Endothelial cell of umbilical vein (primary cell): Measurements from ENCODE around the gene LGR4. TPM values are rescaled to one million over a fixed set of nuclear protein-coding genes. Genes with fewer than 3 reads are reported as not detected.

ENCODE experiments used
- BruUV-seq: library from RNA; stranded (reverse); fragments of 400-500 nt; replicated peaks from 2 replicates; lab custom pipeline; 2021; lab: Mats Ljungman, UMichigan
- CTCF ChIA-PET: fragments of 300-600, 350-600 bp; sonication (Branson Sonifier 250); formaldehyde crosslinking; loops from one replicate; lab custom pipeline; 2021; ENCODE audit warnings: antibody characterized with exemption, inconsistent platforms; lab: Charles Lee
- POLR2A ChIA-PET: fragments of 300-600, 350-600 bp; sonication (Branson Sonifier 250); formaldehyde crosslinking; loops from one replicate; lab custom pipeline; 2021; ENCODE audit warnings: antibody characterized with exemption, inconsistent platforms; lab: Charles Lee
- DNase-seq: peaks from one replicate; pipeline ENCODE4 v3.0.0-alpha.2; 2011; ENCODE audit warnings: low read depth, low spot score
- FAIRE-seq: peaks from 2 replicates; lab custom pipeline; 2011; peaks lifted over from hg19 to GRCh38; lab: Jason Lieb, UNC
- H2AFZ ChIP-seq: 2 replicates; pipeline ENCODE4 v1.6.0; 2012; ENCODE audit warnings: low read depth, low read length, control low read depth, inconsistent platforms
- H3K27ac ChIP-seq: 2 replicates; pipeline ENCODE4 v1.5.1; 2011; ENCODE audit warnings: low read depth, mild to moderate bottlenecking, control low read depth, low read length, moderate library complexity; ENCODE audit not compliant: insufficient read depth
- H3K27me3 ChIP-seq, 2 experiments: 2 replicates each; pipeline versions ENCODE4 v1.6.0 to v1.6.1; 2011; ENCODE audit warnings: low read length in 2 of 2, mixed read lengths in 1 of 2; ENCODE audit not compliant: control insufficient read depth in 2 of 2, insufficient read depth in 2 of 2
- H3K36me3 ChIP-seq, 2 experiments: 2 replicates in 1 of 2; 3 replicates in 1 of 2; pipeline ENCODE4 v1.5.1; 2011; ENCODE audit warnings: low read length in 2 of 2, mild to moderate bottlenecking in 1 of 2, moderate library complexity in 1 of 2; ENCODE audit not compliant: control insufficient read depth in 2 of 2, insufficient read depth in 2 of 2; ENCODE audit errors: extremely low read depth in 1 of 2
- H3K4me1 ChIP-seq: 3 replicates; pipeline ENCODE4 v1.5.1; 2011; ENCODE audit warnings: mild to moderate bottlenecking, low read length; ENCODE audit not compliant: control insufficient read depth, insufficient read depth; ENCODE audit errors: extremely low read depth
- H3K4me2 ChIP-seq: 2 replicates; pipeline ENCODE4 v1.6.1; 2011; ENCODE audit warnings: low read length, control low read depth, mixed read lengths; ENCODE audit not compliant: insufficient read depth
- H3K4me3 ChIP-seq, 3 experiments: fragments of 200-600 bp in 1 of 3; sonication (generic), shearing (Covaris generic) in 1 of 3; replicated peaks in 1 of 3; 2 replicates each; pipeline ENCODE4 v1.5.1; 2011 to 2016; ENCODE audit warnings: control low read depth in 3 of 3, low read length in 3 of 3, mild to moderate bottlenecking in 2 of 3, inconsistent platforms in 1 of 3, low read depth in 1 of 3, moderate library complexity in 1 of 3; ENCODE audit not compliant: insufficient read depth in 1 of 3
- H3K79me2 ChIP-seq: 2 replicates; pipeline ENCODE4 v1.6.0; 2012; ENCODE audit warnings: low read length, inconsistent platforms; ENCODE audit not compliant: control insufficient read depth, insufficient read depth
- H3K9ac ChIP-seq: replicated peaks from 2 replicates; pipeline ENCODE3; 2011; ENCODE audit warnings: low read length, control low read depth; ENCODE audit not compliant: insufficient read depth; ENCODE audit errors: extremely low read depth
- H3K9me1 ChIP-seq: replicated peaks from 3 replicates; pipeline ENCODE4 v1.6.0; 2011; ENCODE audit warnings: mild to moderate bottlenecking, low read length; ENCODE audit not compliant: control insufficient read depth, insufficient read depth; ENCODE audit errors: extremely low read depth
- H3K9me3 ChIP-seq: replicated peaks from 2 replicates; pipeline ENCODE4 v1.5.1; 2012; ENCODE audit warnings: low read length, inconsistent platforms; ENCODE audit not compliant: control insufficient read depth, insufficient read depth
- H4K20me1 ChIP-seq: replicated peaks from 2 replicates; pipeline ENCODE3; 2011; ENCODE audit warnings: mild to moderate bottlenecking, low read length; ENCODE audit not compliant: control insufficient read depth, insufficient read depth; ENCODE audit errors: extremely low read depth
- CTCF ChIP-seq, 2 donors: IDR thresholded peaks; 1 replicate in 1 of 2; 2 replicates in 1 of 2; pipeline ENCODE4 v1.5.1; 2011; ENCODE audit warnings: low read length in 2 of 2, mild to moderate bottlenecking in 2 of 2, moderate library complexity in 2 of 2, control low read depth in 1 of 2, inconsistent platforms in 1 of 2, low read depth in 1 of 2; ENCODE audit not compliant: insufficient read depth in 1 of 2; ENCODE audit errors: extremely low read depth in 1 of 2
- EZH2 ChIP-seq: IDR thresholded peaks from 2 replicates; pipeline ENCODE4 v1.6.1; 2012; ENCODE audit warnings: borderline replicate concordance, low read depth, mild to moderate bottlenecking, moderate library complexity, low read length, inconsistent platforms; ENCODE audit not compliant: severe bottlenecking
- FOS ChIP-seq: IDR thresholded peaks from 2 replicates; pipeline ENCODE4 v1.6.1; 2011; ENCODE audit warnings: mild to moderate bottlenecking, low read length, moderate library complexity, borderline replicate concordance; ENCODE audit not compliant: insufficient read depth
- GATA2 ChIP-seq: IDR thresholded peaks from 2 replicates; pipeline ENCODE4 v1.7.0; 2011; ENCODE audit warnings: low read depth, mild to moderate bottlenecking, moderate library complexity, mixed read lengths, low read length; ENCODE audit not compliant: insufficient read length, insufficient read depth
- JUN ChIP-seq: IDR thresholded peaks from 2 replicates; pipeline ENCODE4 v1.6.1; 2011; ENCODE audit warnings: borderline replicate concordance, low read depth; ENCODE audit not compliant: insufficient read length, insufficient read depth
- MYC ChIP-seq: IDR thresholded peaks from one replicate; pipeline ENCODE4 v1.6.1; 2011; ENCODE audit warnings: mild to moderate bottlenecking, low read depth, low read length
- POLR2A ChIP-seq: IDR thresholded peaks from 2 replicates; pipeline ENCODE4 v1.6.1; 2012; ENCODE audit warnings: low read depth, mild to moderate bottlenecking, control low read depth, low read length
- POLR2AphosphoS5 ChIP-seq: IDR thresholded peaks from 2 replicates; pipeline ENCODE4 v1.6.1; 2012; ENCODE audit warnings: low read depth, mild to moderate bottlenecking, control low read depth, low read length, moderate library complexity; ENCODE audit not compliant: insufficient read depth
- dilution Hi-C: fragments of 300-500 bp; cut with MboI; formaldehyde crosslinking; loops from one replicate; pipeline ENCODE4 v1.15.0; 2019; ENCODE audit warnings: low sequenced_read_pairs; ENCODE audit not compliant: extremely low pct_ligation_motif_present
- intact Hi-C: fragments of 100-400 bp; cut with micrococcal nuclease; formaldehyde crosslinking; loops from one replicate; pipeline ENCODE4 v1.10.0; 2022
- polyA plus RNA-seq, 4 experiments: library from polyadenylated mRNA; depleted of rRNA in 3 of 4; stranded (reverse) in 3 of 4; unstranded in 1 of 4; fragments of >200 nt; gene quantifications; 2 replicates each; pipeline versions ENCODE4 v1.2.1 to v1.2.3, GENCODE V29; 2011 to 2012; ENCODE audit warnings: missing spikeins in 1 of 4
- total RNA-seq: library from RNA; stranded (reverse); gene quantifications from 2 replicates; pipeline ENCODE4 v1.2.3, GENCODE V29; 2021
- TF ChIP-seq, protein P1 (sequence below): IDR thresholded peaks from 2 replicates; pipeline ENCODE4 v1.6.1; 2011; ENCODE audit not compliant: insufficient read depth, insufficient read length

LGR4 gene
- total and polyA plus RNA-seq, 2 donors (not counting 3 experiments of a cell fraction or from before 2014, with no cell fraction given): 1.3 to 3.1 TPM

GRCh38 chr11:27408246-27408800, 64.3 kb downstream of the LGR4 start:
- POLR2A ChIA-PET: no interaction called here
- no peak for DNase-seq
- Histone ChIP-seq H3K4me3 (no peak overlapping the region), H3K27me3 (no peaks in the 10 kb centered on the region), H3K79me2 (no peaks in the 10 kb centered on the region), H2AFZ (no peak overlapping the region), H3K9me1 (no peaks in the 10 kb centered on the region), H4K20me1 (no peaks in the 10 kb centered on the region), H3K9ac (no peak overlapping the region), H3K4me1 (no peaks in the 10 kb centered on the region), H3K27ac (no peak overlapping the region), H3K9me3 (no peaks in the 10 kb centered on the region), H3K36me3 (no peaks in the 10 kb centered on the region), H3K4me2 (no peak overlapping the region)
- dilution Hi-C loops: no loop called here
- FAIRE-seq: no peak
- no TSS peak for BruUV-seq
- intact Hi-C loops: no loop called here
- TF ChIP-seq FOS (no peak), MYC (no peak), POLR2A (no peak), GATA2 (no peak), JUN (no peak), CTCF (IDR thresholded peaks at IDR 0.05; ENCODE audit: extremely low read depth in 1 of 2, insufficient read depth in 1 of 2, low read depth in 1 of 2, low read length in 2 of 2) (no peak), POLR2AphosphoS5 (no peak), EZH2 (no peak)
- TF ChIP-seq, protein P1, sequence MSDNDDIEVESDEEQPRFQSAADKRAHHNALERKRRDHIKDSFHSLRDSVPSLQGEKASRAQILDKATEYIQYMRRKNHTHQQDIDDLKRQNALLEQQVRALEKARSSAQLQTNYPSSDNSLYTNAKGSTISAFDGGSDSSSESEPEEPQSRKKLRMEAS: no peak
- CTCF ChIA-PET: interaction anchor here (1.4 kb wide), 1 partner anchor 224 kb away, joined by 4 read pairs; no protein-coding TSS in a partner anchor
